Endothelial cell of umbilical vein (primary cell): ENCODE results near the gene TOLLIP. TPM values are rescaled to one million over a fixed set of nuclear protein-coding genes. Genes with fewer than 3 reads are reported as not detected.

Experiments
- BruUV-seq: library from RNA; stranded (reverse); fragments of 400-500 nt; replicated peaks from 2 replicates; lab custom pipeline; 2021; lab: Mats Ljungman, UMichigan
- CTCF ChIA-PET: fragments of 300-600, 350-600 bp; sonication (Branson Sonifier 250); formaldehyde crosslinking; loops from one replicate; lab custom pipeline; 2021; ENCODE audit warnings: antibody characterized with exemption, inconsistent platforms; lab: Charles Lee
- POLR2A ChIA-PET: fragments of 300-600, 350-600 bp; sonication (Branson Sonifier 250); formaldehyde crosslinking; loops from one replicate; lab custom pipeline; 2021; ENCODE audit warnings: antibody characterized with exemption, inconsistent platforms; lab: Charles Lee
- DNase-seq: peaks from one replicate; pipeline ENCODE4 v3.0.0-alpha.2; 2011; ENCODE audit warnings: low read depth, low spot score
- FAIRE-seq: peaks from 2 replicates; lab custom pipeline; 2011; peaks lifted over from hg19 to GRCh38; lab: Jason Lieb, UNC
- H2AFZ ChIP-seq: 2 replicates; pipeline ENCODE4 v1.6.0; 2012; ENCODE audit warnings: low read depth, low read length, control low read depth, inconsistent platforms
- H3K27ac ChIP-seq: 2 replicates; pipeline ENCODE4 v1.5.1; 2011; ENCODE audit warnings: low read depth, mild to moderate bottlenecking, control low read depth, low read length, moderate library complexity; ENCODE audit not compliant: insufficient read depth
- H3K27me3 ChIP-seq, 2 experiments: 2 replicates each; pipeline versions ENCODE4 v1.6.0 to v1.6.1; 2011; ENCODE audit warnings: low read length in 2 of 2, mixed read lengths in 1 of 2; ENCODE audit not compliant: control insufficient read depth in 2 of 2, insufficient read depth in 2 of 2
- H3K36me3 ChIP-seq, 2 experiments: 2 replicates in 1 of 2; 3 replicates in 1 of 2; pipeline ENCODE4 v1.5.1; 2011; ENCODE audit warnings: low read length in 2 of 2, mild to moderate bottlenecking in 1 of 2, moderate library complexity in 1 of 2; ENCODE audit not compliant: control insufficient read depth in 2 of 2, insufficient read depth in 2 of 2; ENCODE audit errors: extremely low read depth in 1 of 2
- H3K4me1 ChIP-seq: 3 replicates; pipeline ENCODE4 v1.5.1; 2011; ENCODE audit warnings: mild to moderate bottlenecking, low read length; ENCODE audit not compliant: control insufficient read depth, insufficient read depth; ENCODE audit errors: extremely low read depth
- H3K4me2 ChIP-seq: 2 replicates; pipeline ENCODE4 v1.6.1; 2011; ENCODE audit warnings: low read length, control low read depth, mixed read lengths; ENCODE audit not compliant: insufficient read depth
- H3K4me3 ChIP-seq, 3 experiments: fragments of 200-600 bp in 1 of 3; sonication (generic), shearing (Covaris generic) in 1 of 3; replicated peaks in 1 of 3; 2 replicates each; pipeline ENCODE4 v1.5.1; 2011 to 2016; ENCODE audit warnings: control low read depth in 3 of 3, low read length in 3 of 3, mild to moderate bottlenecking in 2 of 3, inconsistent platforms in 1 of 3, low read depth in 1 of 3, moderate library complexity in 1 of 3; ENCODE audit not compliant: insufficient read depth in 1 of 3
- H3K79me2 ChIP-seq: 2 replicates; pipeline ENCODE4 v1.6.0; 2012; ENCODE audit warnings: low read length, inconsistent platforms; ENCODE audit not compliant: control insufficient read depth, insufficient read depth
- H3K9ac ChIP-seq: replicated peaks from 2 replicates; pipeline ENCODE3; 2011; ENCODE audit warnings: low read length, control low read depth; ENCODE audit not compliant: insufficient read depth; ENCODE audit errors: extremely low read depth
- H3K9me1 ChIP-seq: replicated peaks from 3 replicates; pipeline ENCODE4 v1.6.0; 2011; ENCODE audit warnings: mild to moderate bottlenecking, low read length; ENCODE audit not compliant: control insufficient read depth, insufficient read depth; ENCODE audit errors: extremely low read depth
- H3K9me3 ChIP-seq: replicated peaks from 2 replicates; pipeline ENCODE4 v1.5.1; 2012; ENCODE audit warnings: low read length, inconsistent platforms; ENCODE audit not compliant: control insufficient read depth, insufficient read depth
- H4K20me1 ChIP-seq: replicated peaks from 2 replicates; pipeline ENCODE3; 2011; ENCODE audit warnings: mild to moderate bottlenecking, low read length; ENCODE audit not compliant: control insufficient read depth, insufficient read depth; ENCODE audit errors: extremely low read depth
- CTCF ChIP-seq, 2 donors: IDR thresholded peaks; 1 replicate in 1 of 2; 2 replicates in 1 of 2; pipeline ENCODE4 v1.5.1; 2011; ENCODE audit warnings: low read length in 2 of 2, mild to moderate bottlenecking in 2 of 2, moderate library complexity in 2 of 2, control low read depth in 1 of 2, inconsistent platforms in 1 of 2, low read depth in 1 of 2; ENCODE audit not compliant: insufficient read depth in 1 of 2; ENCODE audit errors: extremely low read depth in 1 of 2
- EZH2 ChIP-seq: IDR thresholded peaks from 2 replicates; pipeline ENCODE4 v1.6.1; 2012; ENCODE audit warnings: borderline replicate concordance, low read depth, mild to moderate bottlenecking, moderate library complexity, low read length, inconsistent platforms; ENCODE audit not compliant: severe bottlenecking
- FOS ChIP-seq: IDR thresholded peaks from 2 replicates; pipeline ENCODE4 v1.6.1; 2011; ENCODE audit warnings: mild to moderate bottlenecking, low read length, moderate library complexity, borderline replicate concordance; ENCODE audit not compliant: insufficient read depth
- GATA2 ChIP-seq: IDR thresholded peaks from 2 replicates; pipeline ENCODE4 v1.7.0; 2011; ENCODE audit warnings: low read depth, mild to moderate bottlenecking, moderate library complexity, mixed read lengths, low read length; ENCODE audit not compliant: insufficient read length, insufficient read depth
- JUN ChIP-seq: IDR thresholded peaks from 2 replicates; pipeline ENCODE4 v1.6.1; 2011; ENCODE audit warnings: borderline replicate concordance, low read depth; ENCODE audit not compliant: insufficient read length, insufficient read depth
- MAX ChIP-seq: IDR thresholded peaks from 2 replicates; pipeline ENCODE4 v1.6.1; 2011; ENCODE audit not compliant: insufficient read depth, insufficient read length
- MYC ChIP-seq: IDR thresholded peaks from one replicate; pipeline ENCODE4 v1.6.1; 2011; ENCODE audit warnings: mild to moderate bottlenecking, low read depth, low read length
- POLR2A ChIP-seq: IDR thresholded peaks from 2 replicates; pipeline ENCODE4 v1.6.1; 2012; ENCODE audit warnings: low read depth, mild to moderate bottlenecking, control low read depth, low read length
- POLR2AphosphoS5 ChIP-seq: IDR thresholded peaks from 2 replicates; pipeline ENCODE4 v1.6.1; 2012; ENCODE audit warnings: low read depth, mild to moderate bottlenecking, control low read depth, low read length, moderate library complexity; ENCODE audit not compliant: insufficient read depth
- dilution Hi-C: fragments of 300-500 bp; cut with MboI; formaldehyde crosslinking; loops from one replicate; pipeline ENCODE4 v1.15.0; 2019; ENCODE audit warnings: low sequenced_read_pairs; ENCODE audit not compliant: extremely low pct_ligation_motif_present
- intact Hi-C: fragments of 100-400 bp; cut with micrococcal nuclease; formaldehyde crosslinking; loops from one replicate; pipeline ENCODE4 v1.10.0; 2022
- polyA plus RNA-seq, 4 experiments: library from polyadenylated mRNA; depleted of rRNA in 3 of 4; stranded (reverse) in 3 of 4; unstranded in 1 of 4; fragments of >200 nt; gene quantifications; 2 replicates each; pipeline versions ENCODE4 v1.2.1 to v1.2.3, GENCODE V29; 2011 to 2012; ENCODE audit warnings: missing spikeins in 1 of 4
- total RNA-seq: library from RNA; stranded (reverse); gene quantifications from 2 replicates; pipeline ENCODE4 v1.2.3, GENCODE V29; 2021

Gene TOLLIP
- total and polyA plus RNA-seq, 2 donors (not counting 3 experiments of a cell fraction or from before 2014, with no cell fraction given) = 49.6 to 64.8 TPM

GRCh38 chr11:1351278-1351937 lies 42.0 kb upstream of the TOLLIP start:
- H3K4me2 ChIP-seq = no peak overlapping the region
- ChIA-PET CTCF (interaction anchor here (1.0 kb wide), 1 partner anchor 9 kb away, joined by 4 read pairs; no protein-coding TSS in a partner anchor), POLR2A (no interaction called here)
- H3K27ac ChIP-seq = no peak overlapping the region
- BruUV-seq = no TSS peak
- H2AFZ ChIP-seq = no peak overlapping the region
- dilution Hi-C loops (no loop called here), intact Hi-C loops (no loop called here)
- no peaks in the 10 kb centered on the region for H3K27me3 ChIP-seq
- no peak for DNase-seq
- no peak for TF ChIP-seq MYC
- no peak for TF ChIP-seq POLR2AphosphoS5
- no peak for TF ChIP-seq POLR2A
- TF ChIP-seq MAX = no peak
- TF ChIP-seq CTCF (IDR thresholded peaks at IDR 0.05; ENCODE audit: extremely low read depth in 1 of 2, insufficient read depth in 1 of 2, low read depth in 1 of 2, low read length in 2 of 2) = no peak
- TF ChIP-seq GATA2 = no peak
- no peak for TF ChIP-seq FOS
- no peak for TF ChIP-seq EZH2
- no peak for TF ChIP-seq JUN
- no peaks in the 10 kb centered on the region for H3K9me3 ChIP-seq
- H3K9ac ChIP-seq = no peak overlapping the region
- no peaks in the 10 kb centered on the region for H3K36me3 ChIP-seq
- no peak overlapping the region for H3K4me3 ChIP-seq
- no peaks in the 10 kb centered on the region for H3K4me1 ChIP-seq
- H4K20me1 ChIP-seq = no peaks in the 10 kb centered on the region
- FAIRE-seq = no peak
- H3K9me1 ChIP-seq = no peaks in the 10 kb centered on the region
- no peaks in the 10 kb centered on the region for H3K79me2 ChIP-seq
